ENCODE data around the gene UTS2B.

DNA sequence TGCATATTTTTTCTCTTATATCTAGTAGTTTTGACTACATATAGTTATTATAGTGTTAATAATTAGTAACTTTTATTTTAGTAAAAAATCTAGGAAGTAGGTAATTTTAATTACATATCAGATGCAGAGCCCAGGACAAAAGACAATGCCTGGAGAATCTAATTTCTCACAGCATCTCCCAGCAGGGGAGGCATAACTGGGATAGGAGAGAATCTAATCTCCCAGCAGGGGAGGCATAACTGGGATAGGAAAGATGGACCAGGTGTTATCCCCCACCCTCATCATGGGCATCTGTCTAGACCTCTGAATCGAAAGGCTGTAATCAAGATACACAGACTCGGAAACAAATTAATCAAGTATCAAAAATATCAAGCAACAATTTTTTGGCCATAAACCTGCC, 73.0 kb downstream of the UTS2B start:
- TF ChIP-seq CTCF (IDR thresholded peaks at IDR 0.05; ENCODE audit: poor library complexity, severe bottlenecking) (no peak), SMC3 (conservative IDR thresholded peaks at IDR 0.05; ENCODE audit: poor library complexity) (no peak), RAD21 (conservative IDR thresholded peaks at IDR 0.05) (no peak), EZH2 (IDR thresholded peaks at IDR 0.05; ENCODE audit: borderline replicate concordance, insufficient read depth, low read length, poor library complexity, severe bottlenecking) (no peak), POLR2AphosphoS5 (IDR thresholded peaks at IDR 0.05) (no peak), REST (IDR thresholded peaks at IDR 0.05; ENCODE audit: borderline replicate concordance) (no peak), TAF1 (IDR thresholded peaks at IDR 0.05; ENCODE audit: low read depth) (no peak), EP300 (conservative IDR thresholded peaks at IDR 0.05; ENCODE audit: poor library complexity, severe bottlenecking) (no peak)

Measured in neural cell (in vitro differentiated cells).